SHP77 (cell line): ENCODE measurements around the gene NIBAN1.

Experiments used
- DNase-seq, 2 experiments: peaks; one replicate each; lab custom pipeline; 2025; lab: John Stamatoyannopoulos, UW

NIBAN1 gene

DNA sequence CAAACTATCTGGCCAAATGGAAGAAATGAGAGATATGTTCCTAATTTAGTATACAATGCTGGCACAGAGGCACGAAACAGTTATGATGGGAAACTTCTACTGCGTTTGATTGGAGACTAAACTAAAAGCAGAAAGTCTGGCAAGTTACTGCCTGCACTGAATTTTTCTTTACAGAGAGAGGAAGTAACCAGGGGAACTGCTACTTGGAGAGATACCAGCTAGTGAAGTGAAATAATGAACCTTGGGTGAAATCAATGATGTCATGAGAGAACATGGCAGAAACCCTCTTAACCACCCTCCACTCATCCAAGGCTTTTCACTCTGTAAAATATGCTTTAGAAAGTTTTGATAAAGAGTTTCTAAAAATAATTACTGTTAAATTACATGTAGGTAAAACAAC, 29.3 kb downstream of the NIBAN1 start:
- DNase-seq: no peak

DNA sequence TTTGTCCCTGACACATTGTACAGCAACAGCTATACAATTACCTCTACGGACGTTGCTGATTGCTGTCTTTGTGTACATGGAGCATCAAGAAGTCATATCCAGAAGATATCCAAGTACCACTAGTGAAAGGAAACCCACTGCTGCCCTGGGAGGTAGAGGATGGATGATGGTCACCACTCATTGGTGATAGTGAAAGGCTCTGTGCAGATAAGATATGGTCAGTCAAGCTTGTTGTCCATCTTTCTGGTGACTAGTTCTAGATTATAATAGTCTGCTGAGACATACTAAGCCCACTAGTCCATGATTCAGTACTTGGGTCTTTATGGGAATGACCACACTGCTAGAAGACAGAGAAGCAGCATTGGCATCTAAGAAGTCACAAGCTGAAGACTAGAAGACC, 30.3 kb downstream of the NIBAN1 start:
- no peak for DNase-seq

DNA sequence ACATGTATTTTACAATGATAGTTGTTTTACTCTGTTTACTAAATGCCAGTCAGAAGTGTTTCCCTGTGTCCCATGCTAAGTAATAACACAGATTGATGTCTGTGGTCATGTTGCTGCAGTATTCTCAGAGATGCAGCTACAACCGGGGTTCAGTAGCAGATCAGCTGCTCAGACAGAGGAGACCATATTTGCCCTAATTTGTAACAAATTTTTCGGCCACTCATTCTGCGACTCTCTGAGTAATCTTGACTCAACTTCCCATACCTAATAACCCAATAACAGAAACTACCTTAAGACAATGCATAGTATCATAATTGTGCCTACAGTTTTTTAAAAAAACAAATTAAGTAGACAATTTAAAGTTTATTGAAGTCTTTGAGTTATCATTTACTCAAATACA, 32.6 kb downstream of the NIBAN1 start:
- DNase-seq: no peak

DNA sequence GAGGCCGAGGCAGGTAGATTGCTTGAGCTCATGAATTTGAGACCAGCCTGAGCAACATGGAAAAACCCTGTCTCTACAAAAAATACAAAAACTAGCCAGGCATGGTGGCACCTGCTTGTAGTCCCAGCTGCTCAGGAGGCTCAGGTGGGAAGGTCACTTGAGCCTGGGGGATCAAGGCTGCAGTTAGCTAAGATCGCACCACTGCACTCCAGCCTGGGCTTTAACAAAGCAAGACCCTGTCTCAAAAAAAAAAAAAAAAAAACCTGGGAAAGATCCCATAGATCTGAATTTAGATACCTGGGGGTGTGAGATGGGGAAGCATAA, 32.9 kb downstream of the NIBAN1 start:
- DNase-seq: no peak

DNA sequence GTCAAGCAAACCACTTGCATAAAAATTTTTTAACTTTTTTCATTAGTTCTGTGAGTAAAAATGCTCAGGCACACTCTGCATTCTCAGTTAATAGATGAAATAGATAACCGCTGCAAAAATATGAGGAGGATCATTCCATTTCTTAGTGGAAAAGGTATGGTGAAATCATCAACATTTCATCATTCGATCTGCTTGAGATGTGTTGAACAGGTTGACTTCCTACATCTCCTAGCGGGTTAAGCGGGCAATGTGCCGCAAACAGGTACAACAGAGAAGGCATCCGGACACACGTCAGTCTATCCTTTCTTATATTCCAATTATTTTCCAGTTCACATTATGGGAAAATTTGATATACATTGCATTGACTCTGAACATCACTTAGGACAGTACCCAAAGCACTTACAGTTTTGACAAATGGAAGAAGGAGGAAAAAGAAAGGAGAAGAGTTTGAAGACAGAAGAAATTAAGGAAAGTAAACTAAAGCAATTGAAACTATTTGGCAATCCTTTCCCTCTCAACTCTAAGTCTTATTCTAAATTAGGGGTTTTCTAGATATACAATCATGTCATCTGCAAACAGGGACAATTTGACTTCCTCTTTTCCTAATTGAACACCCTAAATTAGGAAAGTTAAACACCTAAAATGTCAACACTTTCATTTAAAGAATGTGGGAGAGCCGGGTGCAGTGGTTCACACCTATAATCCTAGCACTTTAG, 33.5 kb downstream of the NIBAN1 start:
- no peak for DNase-seq

DNA sequence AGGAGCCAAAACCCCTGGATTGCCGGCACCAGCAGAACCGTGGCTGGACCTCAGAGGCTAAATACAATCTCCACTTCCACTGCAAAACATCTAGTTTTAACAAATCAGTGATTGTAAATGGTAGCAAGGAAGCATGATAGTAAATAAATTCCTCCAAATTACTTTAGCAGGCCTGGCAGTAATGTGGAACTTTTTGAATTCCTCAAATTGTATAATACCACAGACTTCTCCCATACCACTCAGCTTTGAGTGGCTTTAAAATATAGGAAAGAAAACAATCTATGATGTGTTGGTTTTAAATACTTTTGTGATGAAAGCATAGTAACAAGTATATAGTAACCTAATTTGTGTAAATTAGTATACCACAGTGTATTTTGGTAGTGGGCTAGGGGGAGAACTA, 34.1 kb downstream of the NIBAN1 start:
- no peak for DNase-seq

DNA sequence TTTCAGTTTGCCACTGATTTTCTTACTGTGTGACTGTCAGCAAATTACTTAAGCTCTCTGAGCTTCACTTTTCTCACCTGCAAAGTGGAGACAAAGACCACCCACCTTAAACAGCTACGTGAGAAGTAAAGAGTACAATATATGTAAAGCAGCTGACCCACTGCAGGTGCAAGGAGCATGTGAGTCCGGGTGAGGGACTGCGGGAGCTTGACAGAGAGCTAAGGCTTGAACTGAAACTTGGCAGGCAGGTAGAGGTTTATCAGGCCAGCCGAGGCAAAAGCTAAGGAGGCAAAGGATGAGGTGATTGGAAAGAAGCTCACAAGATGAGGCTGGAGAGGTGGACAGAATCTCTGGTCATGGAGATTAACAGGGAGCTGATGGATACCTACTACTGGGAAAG, 36.6 kb downstream of the NIBAN1 start:
- no peak for DNase-seq

DNA sequence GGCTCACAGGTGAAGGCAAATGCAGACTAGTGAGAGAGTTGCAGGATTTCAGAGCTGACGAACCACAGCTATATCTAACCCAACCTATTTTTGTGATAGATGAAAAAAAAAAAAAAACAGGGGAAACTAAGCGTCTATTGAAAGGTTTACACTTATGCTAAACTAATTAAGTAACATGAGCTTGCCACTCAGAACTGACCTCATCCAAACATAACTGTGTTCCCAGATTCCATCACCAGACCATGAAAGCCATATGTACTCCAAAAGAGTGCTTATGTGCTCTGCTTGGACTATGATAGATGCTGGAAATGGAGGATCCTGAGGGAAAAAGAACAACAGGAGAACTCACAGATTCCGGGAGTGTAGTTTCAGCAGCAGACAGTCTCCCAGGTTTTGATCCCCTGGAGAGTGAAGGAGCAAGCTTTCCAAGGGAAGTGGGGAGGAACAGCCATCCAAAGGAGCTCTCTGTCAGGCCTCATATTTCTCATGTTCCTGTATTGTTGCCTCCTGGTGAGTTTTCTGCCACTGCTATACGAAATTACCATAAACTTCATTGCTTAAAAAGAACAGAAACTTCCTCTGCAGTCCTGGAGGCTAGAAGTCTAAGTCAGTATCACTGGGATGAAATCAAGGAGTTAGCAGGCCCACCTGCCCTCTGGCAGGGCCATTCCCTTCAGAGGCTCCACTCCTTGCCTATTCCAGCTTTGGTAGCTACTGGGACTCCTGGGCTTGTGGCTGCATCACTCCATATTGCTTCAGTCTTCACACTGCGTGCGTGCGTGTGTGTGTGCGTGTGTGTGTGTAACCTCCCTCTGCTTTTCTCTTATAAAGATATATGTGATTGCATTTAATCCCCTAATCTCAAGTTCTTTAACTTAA, 38.1 kb downstream of the NIBAN1 start:
- no peak for DNase-seq

DNA sequence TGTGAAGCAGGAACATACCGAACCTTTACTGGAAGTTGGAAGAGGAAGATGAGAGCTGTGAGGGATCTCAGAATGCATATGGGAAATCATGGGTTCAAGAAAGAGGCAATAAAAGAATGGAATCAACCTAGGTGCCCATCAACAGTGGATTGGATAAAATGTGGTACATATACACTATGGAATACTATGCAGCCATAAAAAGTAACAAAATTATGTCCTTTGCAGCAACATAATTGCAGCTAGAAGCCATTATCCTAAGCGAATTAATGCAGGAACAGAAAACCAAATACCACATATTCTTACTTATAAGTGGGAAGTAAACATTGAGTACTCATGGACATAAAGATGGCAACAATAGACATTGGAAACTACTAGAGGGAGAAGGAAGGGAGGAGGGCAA, 40.4 kb downstream of the NIBAN1 start:
- no peak for DNase-seq

DNA sequence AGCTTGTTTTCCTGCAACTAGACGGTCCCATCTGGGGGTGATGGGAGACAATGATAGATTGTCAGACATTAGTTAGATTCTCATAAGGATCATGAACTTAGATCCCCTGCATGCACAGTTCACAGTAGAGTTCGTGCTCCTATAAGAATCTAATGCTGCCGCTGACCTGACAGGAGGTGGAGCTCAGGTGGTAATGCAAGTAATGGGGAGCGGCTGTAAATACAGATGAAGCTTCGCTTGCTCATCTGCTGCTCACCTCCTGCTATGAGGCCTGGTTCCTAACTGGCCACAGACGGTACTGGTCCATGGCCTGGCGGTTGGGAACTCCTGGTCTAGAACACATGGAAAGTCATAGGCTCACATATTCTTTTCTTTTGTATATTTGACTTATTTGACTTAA, 42.0 kb downstream of the NIBAN1 start:
- DNase-seq: no peak

DNA sequence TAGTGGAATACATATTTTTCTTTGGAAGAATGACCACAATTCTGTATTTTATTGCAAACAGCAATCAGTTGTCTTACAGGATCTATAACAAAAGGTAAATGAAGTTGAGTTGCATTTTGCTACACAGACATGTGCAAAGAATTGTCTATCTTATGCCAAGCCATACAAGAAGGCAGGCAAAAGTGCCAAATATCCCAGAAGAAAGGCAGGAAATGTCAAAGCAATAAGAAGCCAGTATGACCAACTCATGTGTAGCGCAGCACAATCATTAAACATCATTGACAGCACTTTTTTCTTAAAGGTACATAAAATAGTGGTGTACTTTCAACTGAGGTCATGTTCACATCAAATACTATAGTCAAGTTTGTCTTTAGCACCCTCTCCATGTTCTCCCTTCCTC, 42.7 kb downstream of the NIBAN1 start:
- DNase-seq: no peak

DNA sequence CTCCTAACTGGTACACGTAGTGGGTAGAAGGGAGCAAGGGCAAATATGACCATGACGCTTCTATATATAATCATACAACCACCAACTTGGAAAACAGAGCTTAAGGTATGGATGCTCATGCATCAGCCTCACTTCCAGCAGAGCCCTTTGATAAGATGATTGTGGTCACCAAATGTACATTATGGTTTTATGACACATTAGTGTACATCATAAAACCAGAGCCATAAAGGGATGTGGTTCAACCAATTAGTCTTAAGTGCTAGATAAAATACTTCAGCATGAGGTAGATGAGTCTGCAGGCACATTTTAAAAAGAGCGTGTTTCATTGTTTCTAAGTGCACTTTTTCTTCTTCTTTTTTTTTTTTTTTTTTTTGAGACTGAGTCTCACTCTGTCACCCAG, 43.7 kb downstream of the NIBAN1 start:
- DNase-seq: no peak

DNA sequence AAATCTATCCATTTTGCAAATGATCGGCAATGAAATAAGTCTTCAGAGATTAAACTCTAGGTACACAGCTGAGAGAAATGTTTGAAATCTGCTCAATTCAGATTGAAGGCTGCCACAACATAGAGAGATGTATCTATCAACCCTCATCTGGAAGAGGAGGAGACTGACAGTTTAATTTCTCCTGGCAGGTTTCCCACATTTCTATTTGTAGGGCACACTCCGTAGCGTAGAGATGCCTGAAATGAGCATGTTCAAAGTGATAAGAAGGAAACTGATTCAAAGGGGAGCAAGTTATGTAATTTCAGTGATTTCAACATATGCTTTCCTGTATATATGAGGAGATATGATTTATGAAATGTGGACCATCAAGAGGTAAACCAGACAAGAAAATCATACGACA, 44.1 kb downstream of the NIBAN1 start:
- peak; percentile 3 to 21 for DNase-seq

DNA sequence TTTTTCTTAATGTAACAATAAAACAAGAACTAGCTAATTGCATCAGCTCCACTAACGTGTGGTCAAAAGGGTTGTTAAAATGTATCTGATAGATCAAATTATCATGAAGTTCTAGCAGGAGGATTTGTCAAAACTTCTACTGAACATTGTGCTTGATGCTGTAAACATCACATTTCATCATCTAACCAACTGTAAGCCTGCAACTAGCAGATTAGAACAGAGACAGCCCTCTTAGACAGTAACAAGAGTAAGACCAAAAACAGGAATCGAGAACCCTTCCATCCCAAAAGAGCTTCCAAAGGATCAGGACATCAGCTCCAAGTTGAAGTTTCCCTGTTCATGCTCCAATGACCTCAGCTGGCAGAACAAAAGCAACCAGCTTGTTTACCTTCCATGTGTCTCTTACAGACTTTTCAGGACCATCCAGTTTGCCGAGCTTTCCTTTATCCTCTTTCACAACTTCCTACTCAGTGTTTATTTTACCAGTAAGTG, 44.6 kb downstream of the NIBAN1 start:
- peak; percentile 1 to 7 for DNase-seq

DNA sequence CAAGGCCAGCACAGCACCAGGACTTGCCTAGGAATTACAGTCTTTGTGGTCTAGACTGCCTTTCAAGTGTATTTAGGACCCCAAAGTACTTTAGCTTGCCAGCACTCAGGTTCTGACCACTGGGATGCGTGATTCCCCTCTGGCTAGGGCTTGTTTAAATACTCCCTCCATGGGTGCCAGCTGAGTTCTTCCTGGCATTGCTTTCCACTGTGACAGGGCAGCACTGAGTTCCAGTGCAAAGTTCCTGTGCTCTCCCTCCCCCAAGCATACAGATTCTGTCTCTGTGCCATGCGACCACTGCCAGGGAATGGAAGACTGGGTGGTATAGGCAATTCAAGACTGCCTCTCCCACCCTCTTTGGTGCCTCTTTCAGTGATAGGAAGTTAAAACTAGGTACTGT, 45.9 kb downstream of the NIBAN1 start:
- DNase-seq: no peak
